MM.1S (cell line): ENCODE results near the gene AGBL1.

Experiments
- DNase-seq: peaks from one replicate; pipeline ENCODE4 v3.0.0-alpha.2; 2015
- H2AFZ ChIP-seq: fragments of 300-600 bp; sonication (generic); 2 replicates; pipeline ENCODE4 v1.6.0; 2016; ENCODE audit warnings: antibody characterized with exemption, low read length
- H3F3A ChIP-seq: fragments of 300-600 bp; sonication (generic); 2 replicates; pipeline ENCODE4 v1.6.1; 2016; ENCODE audit warnings: mild to moderate bottlenecking, antibody characterized with exemption, low read length, moderate library complexity, mixed read lengths; ENCODE audit not compliant: insufficient read depth
- H3K27ac ChIP-seq: fragments of 300-600 bp; sonication (generic); 2 replicates; pipeline ENCODE4 v1.5.1; 2016; ENCODE audit warnings: mild to moderate bottlenecking, low read length
- H3K27me3 ChIP-seq: fragments of 300-600 bp; sonication (generic); replicated peaks from 2 replicates; pipeline ENCODE4 v1.6.0; 2016; ENCODE audit warnings: low read length; ENCODE audit not compliant: insufficient read depth
- H3K36me3 ChIP-seq: fragments of 300-600 bp; sonication (generic); replicated peaks from 2 replicates; pipeline ENCODE4 v1.6.1; 2016; ENCODE audit warnings: mild to moderate bottlenecking, low read length, mixed read lengths; ENCODE audit not compliant: insufficient read depth
- H3K4me1 ChIP-seq: fragments of 300-600 bp; sonication (generic); 2 replicates; pipeline ENCODE4 v1.6.1; 2016; ENCODE audit warnings: low read length, mixed read lengths
- H3K4me2 ChIP-seq: fragments of 300-600 bp; sonication (generic); 2 replicates; pipeline ENCODE4 v1.6.0; 2016; ENCODE audit warnings: low read depth, low read length
- H3K4me3 ChIP-seq: fragments of 300-600 bp; sonication (generic); 2 replicates; pipeline ENCODE4 v1.5.1; 2016; ENCODE audit warnings: low read length, mixed read lengths
- H3K79me2 ChIP-seq: fragments of 300-600 bp; sonication (generic); 2 replicates; pipeline ENCODE4 v1.6.1; 2016; ENCODE audit warnings: mixed run types, low read length, mixed read lengths
- H3K9ac ChIP-seq: fragments of 300-600 bp; sonication (generic); 2 replicates; pipeline ENCODE4 v1.6.1; 2016; ENCODE audit warnings: low read length, mixed read lengths
- H3K9me2 ChIP-seq: fragments of 300-600 bp; sonication (generic); replicated peaks from 2 replicates; pipeline ENCODE4 v1.6.1; 2016; ENCODE audit warnings: mild to moderate bottlenecking, low read length, mixed read lengths; ENCODE audit not compliant: insufficient read depth
- H3K9me3 ChIP-seq: fragments of 300-600 bp; sonication (generic); replicated peaks from 2 replicates; pipeline ENCODE4 v1.6.1; 2016; ENCODE audit warnings: mild to moderate bottlenecking, low read length, mixed read lengths; ENCODE audit not compliant: insufficient read depth
- H4K20me1 ChIP-seq: fragments of 300-600 bp; sonication (generic); 2 replicates; pipeline ENCODE4 v1.6.1; 2016; ENCODE audit warnings: mild to moderate bottlenecking, low read length, moderate library complexity, mixed read lengths; ENCODE audit not compliant: insufficient read depth
- CTCF ChIP-seq: fragments of 300-600 bp; sonication (generic); IDR thresholded peaks from 2 replicates; pipeline ENCODE4 v1.5.1; 2016; ENCODE audit warnings: antibody characterized with exemption, low read length, mixed read lengths
- EZH2 ChIP-seq: fragments of 300-600 bp; sonication (generic); optimal IDR thresholded peaks from 2 replicates; pipeline ENCODE3; 2017; ENCODE audit warnings: low read depth, mild to moderate bottlenecking, antibody characterized with exemption, low read length, mixed read lengths
- EZH2phosphoT487 ChIP-seq: fragments of 300-600 bp; sonication (generic); IDR thresholded peaks from 2 replicates; pipeline ENCODE4 v1.6.1; 2018; ENCODE audit warnings: antibody characterized with exemption, low read length

Gene AGBL1

GRCh38 chr15:86630946-86631345 is 551.3 kb downstream of the AGBL1 start:
- Histone ChIP-seq H3K36me3 (no peaks in the 10 kb centered on the region), H4K20me1 (no peaks in the 10 kb centered on the region), H3K4me3 (no peak overlapping the region), H3K9me2 (no peaks in the 10 kb centered on the region), H3K9ac (no peak overlapping the region), H2AFZ (no peak overlapping the region), H3K27ac (no peak overlapping the region), H3K9me3 (no peaks in the 10 kb centered on the region), H3K4me1 (no peaks in the 10 kb centered on the region; the same call in 1 of the 2 replicates), H3K27me3 (no peaks in the 10 kb centered on the region), H3F3A (no peaks in the 10 kb centered on the region), H3K4me2 (no peak overlapping the region), H3K79me2 (no peaks in the 10 kb centered on the region)
- no peak for TF ChIP-seq EZH2
- TF ChIP-seq EZH2phosphoT487, result no peak
- no peak for TF ChIP-seq CTCF
- DNase-seq, result no peak

DNA sequence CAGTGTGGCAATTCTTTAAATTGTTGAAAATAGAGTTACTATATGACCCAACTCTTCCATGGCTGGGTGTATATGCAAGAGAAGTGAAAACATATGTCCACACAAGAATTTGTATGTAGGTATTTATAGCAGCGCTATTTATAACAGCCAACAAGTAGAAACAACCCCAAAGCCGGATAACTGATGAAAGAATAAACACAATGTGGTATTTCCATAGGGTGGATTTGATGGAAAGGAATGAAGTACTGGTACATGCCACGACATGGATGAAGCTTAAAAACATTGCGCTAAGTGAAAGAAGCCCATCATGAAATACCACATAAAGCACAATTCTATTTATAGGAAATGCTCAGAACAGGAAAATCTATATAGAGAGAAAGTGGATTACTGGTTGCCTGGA is 554.5 kb downstream of the AGBL1 start:
- no peaks in the 10 kb centered on the region; the same call in 1 of the 2 replicates for H3K4me1 ChIP-seq
- TF ChIP-seq EZH2 (no peak), EZH2phosphoT487 (no peak)
- no peaks in the 10 kb centered on the region for H3K36me3 ChIP-seq
- no peaks in the 10 kb centered on the region for H3K79me2 ChIP-seq
- H3K27me3 ChIP-seq, result no peaks in the 10 kb centered on the region
- H4K20me1 ChIP-seq, result no peaks in the 10 kb centered on the region
- no peaks in the 10 kb centered on the region for H3K9me2 ChIP-seq
- no peak overlapping the region for H3K27ac ChIP-seq
- no peaks in the 10 kb centered on the region for H3K9me3 ChIP-seq
- H3K9ac ChIP-seq, result no peak overlapping the region
- H2AFZ ChIP-seq, result no peak overlapping the region
- H3K4me2 ChIP-seq, result no peak overlapping the region
- no peaks in the 10 kb centered on the region for H3F3A ChIP-seq
- DNase-seq, result no peak
- H3K4me3 ChIP-seq, result no peak overlapping the region

- no peaks in the 10 kb centered on the region for H3K9me2 ChIP-seq
- H3K79me2 ChIP-seq, result no peaks in the 10 kb centered on the region
- no peak overlapping the region for H3K4me2 ChIP-seq
- no peaks in the 10 kb centered on the region; the same call in 1 of the 2 replicates for H3K4me1 ChIP-seq
- TF ChIP-seq EZH2 (no peak), EZH2phosphoT487 (no peak), CTCF (no peak)
- H4K20me1 ChIP-seq, result no peaks in the 10 kb centered on the region
- H2AFZ ChIP-seq, result no peak overlapping the region
- no peaks in the 10 kb centered on the region for H3K36me3 ChIP-seq
- H3K9me3 ChIP-seq, result no peaks in the 10 kb centered on the region
- no peak overlapping the region for H3K9ac ChIP-seq
- no peaks in the 10 kb centered on the region for H3F3A ChIP-seq
- H3K27ac ChIP-seq, result no peak overlapping the region
- H3K27me3 ChIP-seq, result no peaks in the 10 kb centered on the region
- H3K4me3 ChIP-seq, result no peak overlapping the region
- DNase-seq, result no peak
These were observed 555.4 kb downstream of the AGBL1 start for GRCh38 chr15:86634992-86635638.

GRCh38 chr15:86644339-86644738 is 564.7 kb downstream of the AGBL1 start:
- no peak for DNase-seq
- no peak for TF ChIP-seq EZH2
- no peak for TF ChIP-seq CTCF
- TF ChIP-seq EZH2phosphoT487, result no peak
- no peak overlapping the region for H3K27ac ChIP-seq
- no peak overlapping the region for H3K4me3 ChIP-seq
- no peaks in the 10 kb centered on the region for H3K9me3 ChIP-seq
- no peak overlapping the region for H2AFZ ChIP-seq
- no peak overlapping the region for H3K9ac ChIP-seq
- no peaks in the 10 kb centered on the region for H3K27me3 ChIP-seq
- H3K4me2 ChIP-seq, result no peak overlapping the region
- no peaks in the 10 kb centered on the region for H4K20me1 ChIP-seq
- H3K4me1 ChIP-seq, result no peaks in the 10 kb centered on the region
- H3K36me3 ChIP-seq, result no peaks in the 10 kb centered on the region
- H3F3A ChIP-seq, result no peaks in the 10 kb centered on the region
- no peaks in the 10 kb centered on the region for H3K79me2 ChIP-seq
- H3K9me2 ChIP-seq, result no peaks in the 10 kb centered on the region
